ENCODE measurements around the gene MAP3K3.

DNA sequence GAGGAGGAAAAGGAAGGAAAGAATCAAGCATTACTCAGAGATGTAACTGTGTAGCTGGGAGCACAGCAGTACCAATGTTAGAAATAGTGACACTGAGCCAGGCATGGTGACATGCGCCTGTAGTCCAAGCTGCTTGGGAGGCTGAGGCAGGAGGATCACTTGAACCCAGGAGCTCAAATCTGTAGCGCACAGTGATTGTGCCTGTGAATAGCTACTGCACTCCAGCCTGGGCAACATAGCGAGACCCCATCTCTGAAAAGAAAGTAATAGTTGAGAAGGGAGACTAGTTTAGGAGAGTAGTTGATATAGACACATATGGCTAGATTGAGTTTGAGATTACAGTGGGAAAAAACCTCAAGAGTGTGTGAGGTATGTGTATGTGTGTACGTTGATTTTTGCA is 17.8 kb downstream of the MAP3K3 start:
- TF ChIP-seq POLR2AphosphoS5 (IDR thresholded peaks at IDR 0.05; ENCODE audit: insufficient read depth, low read depth, low read length) (no peak), EZH2 (IDR thresholded peaks at IDR 0.05; ENCODE audit: borderline replicate concordance, low read depth, low read length, severe bottlenecking) (no peak)
- TF ChIP-seq, protein P1, sequence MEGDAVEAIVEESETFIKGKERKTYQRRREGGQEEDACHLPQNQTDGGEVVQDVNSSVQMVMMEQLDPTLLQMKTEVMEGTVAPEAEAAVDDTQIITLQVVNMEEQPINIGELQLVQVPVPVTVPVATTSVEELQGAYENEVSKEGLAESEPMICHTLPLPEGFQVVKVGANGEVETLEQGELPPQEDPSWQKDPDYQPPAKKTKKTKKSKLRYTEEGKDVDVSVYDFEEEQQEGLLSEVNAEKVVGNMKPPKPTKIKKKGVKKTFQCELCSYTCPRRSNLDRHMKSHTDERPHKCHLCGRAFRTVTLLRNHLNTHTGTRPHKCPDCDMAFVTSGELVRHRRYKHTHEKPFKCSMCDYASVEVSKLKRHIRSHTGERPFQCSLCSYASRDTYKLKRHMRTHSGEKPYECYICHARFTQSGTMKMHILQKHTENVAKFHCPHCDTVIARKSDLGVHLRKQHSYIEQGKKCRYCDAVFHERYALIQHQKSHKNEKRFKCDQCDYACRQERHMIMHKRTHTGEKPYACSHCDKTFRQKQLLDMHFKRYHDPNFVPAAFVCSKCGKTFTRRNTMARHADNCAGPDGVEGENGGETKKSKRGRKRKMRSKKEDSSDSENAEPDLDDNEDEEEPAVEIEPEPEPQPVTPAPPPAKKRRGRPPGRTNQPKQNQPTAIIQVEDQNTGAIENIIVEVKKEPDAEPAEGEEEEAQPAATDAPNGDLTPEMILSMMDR (IDR thresholded peaks at IDR 0.05; ENCODE audit: extremely low read depth in 1 of 2, insufficient read depth in 1 of 2, low read depth in 1 of 2, low read length in 2 of 2): no peak
